K562 (cell line): ENCODE data around the gene SNX9. TPM values are rescaled to one million over a fixed set of nuclear protein-coding genes. Genes with fewer than 3 reads are reported as not detected.

ENCODE experiments used
- HNRNPL ChIP-seq: fragments of 200-400 bp; formaldehyde crosslinking; IDR thresholded peaks from 2 replicates; pipeline ENCODE4 v1.6.1; 2017; ENCODE audit warnings: low read depth, mild to moderate bottlenecking, low read length
- MEIS2 ChIP-seq: fragments of 450-650 bp; IDR thresholded peaks from 2 replicates; pipeline ENCODE4 v1.6.1; 2014; ENCODE audit warnings: mild to moderate bottlenecking; ENCODE audit not compliant: partially characterized antibody
- ZNF23 ChIP-seq: fragments of 250-450 bp; sonication (Bioruptor Pico); IDR thresholded peaks from 2 replicates; pipeline ENCODE4 v1.4.0; 2020; ENCODE audit warnings: mild to moderate bottlenecking
- polyA plus RNA-seq, 8 experiments: library from polyadenylated mRNA; depleted of rRNA in 4 of 8; stranded (reverse) in 5 of 8; unstranded in 3 of 8; fragments of >200 nt; fragmentation: Nextera tagmentation in 2 of 8; fragmentation: Illumina TruSeq in 1 of 8; extraction: Ambion mirVana in 2 of 8; extraction: Trizol in 1 of 8; gene quantifications; 2 replicates each; pipeline versions ENCODE4 v1.2.1 to v1.2.3, GENCODE V29; 2011 to 2014; ENCODE audit warnings: inconsistent platforms in 1 of 8, missing spikeins in 1 of 8
- total RNA-seq, 7 experiments: library from RNA; depleted of rRNA in 6 of 7; stranded (reverse); fragments of >200 nt in 6 of 7; fragmentation: Illumina TruSeq in 2 of 7; extraction: Trizol in 2 of 7; gene quantifications; 2 replicates each; pipeline versions ENCODE4 v1.2.1 to v1.2.3, GENCODE V29; 2011 to 2021; ENCODE audit warnings: low replicate concordance in 1 of 7
- TF ChIP-seq, protein P1 (sequence below): fragments of 450-650 bp; IDR thresholded peaks from 2 replicates; pipeline ENCODE4 v1.6.1; 2016; ENCODE audit warnings: missing biosample characterization, missing genetic modification characterization
- TF ChIP-seq, protein P2 (sequence below): fragments of 200-800 bp; sonication (Bioruptor generic); IDR thresholded peaks from 2 replicates; pipeline ENCODE4 v1.6.1; 2016; ENCODE audit warnings: missing genetic modification characterization, missing compliant biosample characterization
- TF ChIP-seq, protein P3 (sequence below): fragments of 250-450 bp; sonication (Bioruptor Pico); IDR thresholded peaks from 2 replicates; pipeline ENCODE4 v1.4.0; 2020; ENCODE audit warnings: mild to moderate bottlenecking, moderate library complexity

The SNX9 gene
- total and polyA plus RNA-seq, 9 of the 15 experiments (the other 6 are each of a cell fraction or from before 2014, with no cell fraction given): 6.0 to 81.7 (median 57.1) TPM

DNA sequence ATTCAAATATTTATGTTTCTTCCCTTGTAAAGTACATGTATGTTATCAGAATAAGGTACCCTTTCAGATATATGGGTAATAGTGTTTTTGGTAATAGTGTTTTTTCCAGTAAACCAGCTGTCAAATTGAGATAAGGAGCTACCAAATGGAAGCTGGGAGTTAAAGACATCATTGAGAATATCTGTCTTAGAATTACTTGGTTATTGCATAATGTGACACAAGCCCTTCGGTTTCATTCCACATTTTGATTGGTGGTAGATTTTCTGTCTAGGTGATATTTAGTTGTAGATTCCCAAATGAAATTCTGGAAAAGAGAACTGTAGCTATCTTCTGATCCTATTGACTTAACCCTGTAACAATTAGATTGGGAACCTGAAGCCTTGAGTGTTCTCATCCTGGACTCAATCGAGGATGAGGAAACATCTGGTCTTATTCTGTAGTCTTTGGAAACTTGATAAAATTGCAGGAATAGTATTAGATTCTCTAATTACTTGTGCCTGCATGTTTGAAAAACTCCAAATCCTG, 83.6 kb downstream of the SNX9 start (continued):
- TF ChIP-seq, protein P1, sequence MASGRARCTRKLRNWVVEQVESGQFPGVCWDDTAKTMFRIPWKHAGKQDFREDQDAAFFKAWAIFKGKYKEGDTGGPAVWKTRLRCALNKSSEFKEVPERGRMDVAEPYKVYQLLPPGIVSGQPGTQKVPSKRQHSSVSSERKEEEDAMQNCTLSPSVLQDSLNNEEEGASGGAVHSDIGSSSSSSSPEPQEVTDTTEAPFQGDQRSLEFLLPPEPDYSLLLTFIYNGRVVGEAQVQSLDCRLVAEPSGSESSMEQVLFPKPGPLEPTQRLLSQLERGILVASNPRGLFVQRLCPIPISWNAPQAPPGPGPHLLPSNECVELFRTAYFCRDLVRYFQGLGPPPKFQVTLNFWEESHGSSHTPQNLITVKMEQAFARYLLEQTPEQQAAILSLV (tag): peak; percentile 81
- peak; percentile 83 for TF ChIP-seq MEIS2
- TF ChIP-seq, protein P2, sequence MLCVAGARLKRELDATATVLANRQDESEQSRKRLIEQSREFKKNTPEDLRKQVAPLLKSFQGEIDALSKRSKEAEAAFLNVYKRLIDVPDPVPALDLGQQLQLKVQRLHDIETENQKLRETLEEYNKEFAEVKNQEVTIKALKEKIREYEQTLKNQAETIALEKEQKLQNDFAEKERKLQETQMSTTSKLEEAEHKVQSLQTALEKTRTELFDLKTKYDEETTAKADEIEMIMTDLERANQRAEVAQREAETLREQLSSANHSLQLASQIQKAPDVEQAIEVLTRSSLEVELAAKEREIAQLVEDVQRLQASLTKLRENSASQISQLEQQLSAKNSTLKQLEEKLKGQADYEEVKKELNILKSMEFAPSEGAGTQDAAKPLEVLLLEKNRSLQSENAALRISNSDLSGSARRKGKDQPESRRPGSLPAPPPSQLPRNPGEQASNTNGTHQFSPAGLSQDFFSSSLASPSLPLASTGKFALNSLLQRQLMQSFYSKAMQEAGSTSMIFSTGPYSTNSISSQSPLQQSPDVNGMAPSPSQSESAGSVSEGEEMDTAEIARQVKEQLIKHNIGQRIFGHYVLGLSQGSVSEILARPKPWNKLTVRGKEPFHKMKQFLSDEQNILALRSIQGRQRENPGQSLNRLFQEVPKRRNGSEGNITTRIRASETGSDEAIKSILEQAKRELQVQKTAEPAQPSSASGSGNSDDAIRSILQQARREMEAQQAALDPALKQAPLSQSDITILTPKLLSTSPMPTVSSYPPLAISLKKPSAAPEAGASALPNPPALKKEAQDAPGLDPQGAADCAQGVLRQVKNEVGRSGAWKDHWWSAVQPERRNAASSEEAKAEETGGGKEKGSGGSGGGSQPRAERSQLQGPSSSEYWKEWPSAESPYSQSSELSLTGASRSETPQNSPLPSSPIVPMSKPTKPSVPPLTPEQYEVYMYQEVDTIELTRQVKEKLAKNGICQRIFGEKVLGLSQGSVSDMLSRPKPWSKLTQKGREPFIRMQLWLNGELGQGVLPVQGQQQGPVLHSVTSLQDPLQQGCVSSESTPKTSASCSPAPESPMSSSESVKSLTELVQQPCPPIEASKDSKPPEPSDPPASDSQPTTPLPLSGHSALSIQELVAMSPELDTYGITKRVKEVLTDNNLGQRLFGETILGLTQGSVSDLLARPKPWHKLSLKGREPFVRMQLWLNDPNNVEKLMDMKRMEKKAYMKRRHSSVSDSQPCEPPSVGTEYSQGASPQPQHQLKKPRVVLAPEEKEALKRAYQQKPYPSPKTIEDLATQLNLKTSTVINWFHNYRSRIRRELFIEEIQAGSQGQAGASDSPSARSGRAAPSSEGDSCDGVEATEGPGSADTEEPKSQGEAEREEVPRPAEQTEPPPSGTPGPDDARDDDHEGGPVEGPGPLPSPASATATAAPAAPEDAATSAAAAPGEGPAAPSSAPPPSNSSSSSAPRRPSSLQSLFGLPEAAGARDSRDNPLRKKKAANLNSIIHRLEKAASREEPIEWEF (CRISPR knock-in tag): no peak
- no peak for TF ChIP-seq HNRNPL
- TF ChIP-seq, protein P3, sequence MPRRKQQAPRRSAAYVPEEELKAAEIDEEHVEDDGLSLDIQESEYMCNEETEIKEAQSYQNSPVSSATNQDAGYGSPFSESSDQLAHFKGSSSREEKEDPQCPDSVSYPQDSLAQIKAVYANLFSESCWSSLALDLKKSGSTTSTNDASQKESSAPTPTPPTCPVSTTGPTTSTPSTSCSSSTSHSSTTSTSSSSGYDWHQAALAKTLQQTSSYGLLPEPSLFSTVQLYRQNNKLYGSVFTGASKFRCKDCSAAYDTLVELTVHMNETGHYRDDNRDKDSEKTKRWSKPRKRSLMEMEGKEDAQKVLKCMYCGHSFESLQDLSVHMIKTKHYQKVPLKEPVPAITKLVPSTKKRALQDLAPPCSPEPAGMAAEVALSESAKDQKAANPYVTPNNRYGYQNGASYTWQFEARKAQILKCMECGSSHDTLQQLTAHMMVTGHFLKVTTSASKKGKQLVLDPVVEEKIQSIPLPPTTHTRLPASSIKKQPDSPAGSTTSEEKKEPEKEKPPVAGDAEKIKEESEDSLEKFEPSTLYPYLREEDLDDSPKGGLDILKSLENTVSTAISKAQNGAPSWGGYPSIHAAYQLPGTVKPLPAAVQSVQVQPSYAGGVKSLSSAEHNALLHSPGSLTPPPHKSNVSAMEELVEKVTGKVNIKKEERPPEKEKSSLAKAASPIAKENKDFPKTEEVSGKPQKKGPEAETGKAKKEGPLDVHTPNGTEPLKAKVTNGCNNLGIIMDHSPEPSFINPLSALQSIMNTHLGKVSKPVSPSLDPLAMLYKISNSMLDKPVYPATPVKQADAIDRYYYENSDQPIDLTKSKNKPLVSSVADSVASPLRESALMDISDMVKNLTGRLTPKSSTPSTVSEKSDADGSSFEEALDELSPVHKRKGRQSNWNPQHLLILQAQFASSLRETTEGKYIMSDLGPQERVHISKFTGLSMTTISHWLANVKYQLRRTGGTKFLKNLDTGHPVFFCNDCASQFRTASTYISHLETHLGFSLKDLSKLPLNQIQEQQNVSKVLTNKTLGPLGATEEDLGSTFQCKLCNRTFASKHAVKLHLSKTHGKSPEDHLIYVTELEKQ (CRISPR knock-in tag): no peak
- no peak for TF ChIP-seq ZNF23 (CRISPR knock-in tag)
